Gastroesophageal sphincter (tissue), 3 donors: ENCODE data around the gene PSAPL1.

Experiments used
- CTCF ChIP-seq, 4 experiments: fragments of 200-600 bp in 2 of 4; fragments of 450-650 bp in 2 of 4; sonication (generic) in 1 of 4; IDR thresholded peaks; one replicate each; pipeline ENCODE4 v1.5.1; 2017 to 2019; ENCODE audit warnings: antibody characterized with exemption in 4 of 4, mild to moderate bottlenecking in 2 of 4, moderate library complexity in 2 of 4
- EP300 ChIP-seq: sonication (generic); formaldehyde crosslinking; IDR thresholded peaks from one replicate; pipeline ENCODE4 v1.6.1; 2017; ENCODE audit warnings: antibody characterized with exemption, mild to moderate bottlenecking
- POLR2A ChIP-seq, 2 donors: fragments of 450-650 bp; IDR thresholded peaks; one replicate each; pipeline ENCODE4 v1.6.1; 2017; ENCODE audit warnings: antibody characterized with exemption in 2 of 2, mild to moderate bottlenecking in 2 of 2, moderate library complexity in 1 of 2
- POLR2AphosphoS5 ChIP-seq: sonication (generic); formaldehyde crosslinking; IDR thresholded peaks from one replicate; pipeline ENCODE4 v1.6.1; 2017; ENCODE audit warnings: antibody characterized with exemption

DNA sequence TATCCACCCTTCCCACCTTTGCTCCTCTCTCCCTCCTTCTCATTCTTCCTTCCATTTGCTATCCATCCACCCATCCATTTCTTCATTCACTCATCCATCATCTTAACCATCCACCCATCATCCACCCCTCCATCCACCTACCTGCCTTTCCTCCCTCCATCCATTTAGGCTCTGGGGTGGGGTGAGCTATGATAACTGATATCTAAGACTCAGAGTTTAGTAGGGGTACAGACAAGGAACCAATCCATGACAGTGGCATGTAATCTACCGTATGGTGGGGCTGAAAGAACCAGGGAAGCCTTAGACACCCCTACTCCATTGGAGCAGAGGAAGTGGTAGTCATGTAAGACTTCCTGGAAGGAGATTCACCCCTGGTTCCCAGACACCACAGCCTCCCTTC is 23.2 kb downstream of the PSAPL1 start:
- no peak for TF ChIP-seq CTCF (IDR thresholded peaks at IDR 0.05)
- TF ChIP-seq EP300 = no peak
- TF ChIP-seq POLR2A (IDR thresholded peaks at IDR 0.05) = no peak
- TF ChIP-seq POLR2AphosphoS5 = no peak
